Stimulated activated CD4-positive, alpha-beta T cell treated with anti-CD3 and anti-CD28 coated beads, Interleukin-1b, Interleukin-23, amount 100 ng/mL, for 4 hours (primary cell): ENCODE measurements around the gene DNASE1L2.
"Not testable (repeated sequence)": the region's sequence is repeated elsewhere in the genome, so short reads cannot be mapped to it uniquely, and the experiment has no call there.

ENCODE experiments used
- DNase-seq, 2 donors: peaks; one replicate each; pipeline ENCODE4 v3.0.0-alpha.2; 2020; ENCODE audit warnings: low read depth in 2 of 2

Gene DNASE1L2

GRCh38 chr16:2203119-2203688 lies 33.0 kb upstream of the DNASE1L2 start:
- not testable (repeated sequence) for DNase-seq

GRCh38 chr16:2204416-2205103 lies 31.7 kb upstream of the DNASE1L2 start:
- DNase-seq: no peak

DNA sequence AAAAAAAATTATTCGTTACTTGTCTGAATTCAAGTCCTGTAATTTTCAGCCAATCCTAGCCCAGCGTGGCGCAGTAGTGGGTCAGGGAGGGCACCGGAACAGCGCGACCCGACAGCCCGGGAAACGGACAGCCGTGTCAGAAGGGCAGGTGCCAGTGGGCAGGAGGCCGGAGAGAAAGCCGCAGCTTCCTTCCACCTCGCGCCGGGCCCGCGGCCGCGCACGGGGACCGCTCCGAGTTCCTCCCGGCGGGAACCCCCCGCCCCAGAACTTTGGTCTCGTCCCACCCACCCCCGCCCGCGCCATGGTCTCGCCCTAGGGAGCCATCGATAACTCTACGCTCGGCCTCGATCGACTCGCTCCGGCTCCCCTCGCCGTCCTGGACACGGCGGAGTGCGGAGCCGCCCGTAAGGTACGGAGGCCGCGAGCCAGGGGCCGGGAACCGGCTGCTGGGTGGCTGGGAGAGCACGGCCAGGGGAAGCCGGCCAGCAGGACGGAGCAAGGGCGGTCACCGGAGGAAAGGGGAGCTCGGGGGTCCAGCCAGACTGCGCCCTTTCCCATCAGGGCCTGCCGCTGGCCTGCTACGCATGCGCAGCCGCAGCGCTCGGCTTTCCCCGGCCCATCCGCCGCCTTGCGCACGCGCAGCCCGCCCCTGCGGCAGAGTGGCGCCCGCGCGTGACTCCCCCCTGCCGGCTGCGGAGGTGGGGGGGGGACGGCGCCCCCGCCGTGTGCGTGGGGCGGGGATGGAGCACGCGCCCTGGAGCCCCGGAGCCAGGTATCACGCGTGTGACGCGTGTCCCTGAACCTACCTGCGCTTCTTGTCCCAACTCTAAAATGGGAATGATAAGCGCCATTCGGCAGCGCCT lies 30.9 kb upstream of the DNASE1L2 start, which contains the start of gene MLST8:
Gene MLST8, plus strand, starts transcription at position 351 of the 863 bp plus-strand sequence. CDS start 632 bp downstream, outside the sequence.
- DNase-seq: peak; percentile 89 to 91

DNA sequence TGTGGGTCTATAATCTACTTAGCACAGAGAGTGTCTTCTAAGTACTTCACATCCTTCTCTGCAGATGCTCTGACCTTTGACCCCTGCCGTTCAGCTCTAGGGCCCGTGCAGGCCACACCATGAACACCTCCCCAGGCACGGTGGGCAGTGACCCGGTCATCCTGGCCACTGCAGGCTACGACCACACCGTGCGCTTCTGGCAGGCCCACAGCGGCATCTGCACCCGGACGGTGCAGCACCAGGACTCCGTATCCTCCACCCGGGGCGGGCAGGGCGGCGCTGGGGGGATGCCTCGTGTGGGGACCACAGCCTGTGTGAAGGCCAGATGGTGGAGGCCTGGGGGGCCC lies 30.3 kb upstream of the DNASE1L2 start:
- DNase-seq: no peak

- no peak for DNase-seq
Measured at GRCh38 chr16:2206420-2206779, 29.8 kb upstream of the DNASE1L2 start.

GRCh38 chr16:2206780-2207433 lies 29.3 kb upstream of the DNASE1L2 start:
- no peak for DNase-seq

- DNase-seq: no peak
Measured at GRCh38 chr16:2207872-2208271, 28.4 kb upstream of the DNASE1L2 start.

DNA sequence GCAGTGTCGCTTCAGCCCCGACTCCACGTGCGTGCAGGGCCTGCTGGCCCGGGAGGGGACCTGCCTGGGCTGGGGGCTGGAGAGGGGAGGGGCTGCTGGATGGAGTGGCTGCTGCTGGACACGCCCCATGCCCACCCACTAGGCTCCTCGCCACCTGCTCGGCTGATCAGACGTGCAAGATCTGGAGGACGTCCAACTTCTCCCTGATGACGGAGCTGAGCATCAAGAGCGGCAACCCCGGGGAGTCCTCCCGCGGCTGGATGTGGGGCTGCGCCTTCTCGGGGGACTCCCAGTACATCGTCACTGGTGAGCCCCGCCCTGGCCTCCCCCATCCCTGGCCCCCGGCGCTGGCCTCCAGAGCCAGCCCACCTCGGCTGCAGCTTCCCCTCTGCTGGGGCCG lies 27.9 kb upstream of the DNASE1L2 start:
- no peak for DNase-seq

- no peak for DNase-seq
Measured at GRCh38 chr16:2208772-2209171, 27.5 kb upstream of the DNASE1L2 start.

GRCh38 chr16:2209258-2210008 lies 26.8 kb upstream of the DNASE1L2 start:
- DNase-seq: no peak

- no peak for DNase-seq
Measured at GRCh38 chr16:2210009-2210332, 26.3 kb upstream of the DNASE1L2 start.

DNA sequence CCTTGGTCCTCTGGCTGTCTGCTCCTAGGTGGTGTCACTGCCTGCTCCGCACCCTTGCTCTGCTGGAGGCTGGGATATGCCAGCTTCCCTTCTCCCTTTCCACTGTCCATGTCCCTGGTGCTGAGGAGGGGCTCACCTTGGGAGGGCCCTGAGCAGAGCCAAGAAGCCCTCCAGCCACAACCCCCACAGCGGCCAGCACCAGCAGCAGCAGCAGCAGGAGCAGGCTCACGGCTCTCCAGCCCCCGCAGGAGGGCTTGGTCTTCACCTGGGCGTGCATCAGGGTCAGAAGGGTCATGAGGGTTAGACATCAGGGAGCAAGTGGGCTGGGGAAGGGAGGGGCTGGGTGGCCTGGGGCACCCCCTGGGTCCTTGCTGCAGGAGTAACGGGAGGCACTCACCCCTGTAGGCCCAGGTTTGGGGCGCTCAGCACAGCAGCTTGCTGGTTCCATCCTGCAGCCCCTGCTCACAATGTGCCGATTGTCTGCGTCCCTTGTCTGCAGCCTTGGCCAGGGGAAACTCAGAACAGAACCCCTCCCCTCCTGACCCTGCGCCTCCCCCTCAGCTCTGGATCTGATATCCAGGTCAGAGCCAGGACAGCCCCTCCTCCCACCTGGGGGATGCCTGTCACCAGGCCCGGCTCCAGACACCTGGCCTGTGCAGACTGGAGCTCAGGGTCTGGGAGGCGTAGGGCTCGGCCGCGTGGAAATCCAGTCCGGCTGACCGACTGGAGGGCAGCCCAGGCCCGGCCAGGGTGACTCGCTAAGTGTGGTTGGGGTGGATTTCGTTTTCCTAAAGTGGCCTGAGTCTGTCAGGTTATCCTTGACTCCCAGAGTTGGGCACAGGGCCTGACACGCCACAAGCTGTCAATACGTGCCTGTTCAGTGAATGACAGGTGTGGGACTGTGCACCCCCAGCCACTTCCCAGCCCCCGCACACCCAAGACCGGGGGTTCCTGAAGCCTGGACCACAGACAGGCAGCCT lies 25.6 kb upstream of the DNASE1L2 start, which contains the start of gene BRICD5:
Gene BRICD5, minus strand, starts transcription at position 478 of the 980 bp plus-strand sequence. Its CDS starts 30 bp downstream, at position 448.
- no peak for DNase-seq

DNA sequence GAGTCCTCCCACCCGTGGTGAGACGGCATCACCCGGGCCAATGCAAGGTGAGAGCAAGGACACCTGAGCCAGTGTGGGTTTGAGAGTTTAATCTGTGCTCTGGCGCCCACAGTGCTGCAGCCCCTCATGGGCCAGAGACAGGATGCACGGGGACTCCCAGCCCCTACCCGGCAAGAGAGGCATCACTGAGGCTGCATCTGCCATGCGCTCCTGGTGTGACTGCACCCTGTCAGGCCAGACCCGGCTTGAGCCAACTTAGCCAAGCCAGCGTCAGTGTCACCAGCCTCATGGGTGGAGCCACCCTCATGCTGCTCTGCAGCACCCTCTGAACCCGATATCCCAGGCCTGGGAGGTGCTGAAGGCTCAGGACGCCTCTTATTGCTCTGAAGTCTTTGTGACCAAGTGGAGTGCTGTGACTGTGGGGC lies 24.3 kb upstream of the DNASE1L2 start:
- no peak for DNase-seq

DNA sequence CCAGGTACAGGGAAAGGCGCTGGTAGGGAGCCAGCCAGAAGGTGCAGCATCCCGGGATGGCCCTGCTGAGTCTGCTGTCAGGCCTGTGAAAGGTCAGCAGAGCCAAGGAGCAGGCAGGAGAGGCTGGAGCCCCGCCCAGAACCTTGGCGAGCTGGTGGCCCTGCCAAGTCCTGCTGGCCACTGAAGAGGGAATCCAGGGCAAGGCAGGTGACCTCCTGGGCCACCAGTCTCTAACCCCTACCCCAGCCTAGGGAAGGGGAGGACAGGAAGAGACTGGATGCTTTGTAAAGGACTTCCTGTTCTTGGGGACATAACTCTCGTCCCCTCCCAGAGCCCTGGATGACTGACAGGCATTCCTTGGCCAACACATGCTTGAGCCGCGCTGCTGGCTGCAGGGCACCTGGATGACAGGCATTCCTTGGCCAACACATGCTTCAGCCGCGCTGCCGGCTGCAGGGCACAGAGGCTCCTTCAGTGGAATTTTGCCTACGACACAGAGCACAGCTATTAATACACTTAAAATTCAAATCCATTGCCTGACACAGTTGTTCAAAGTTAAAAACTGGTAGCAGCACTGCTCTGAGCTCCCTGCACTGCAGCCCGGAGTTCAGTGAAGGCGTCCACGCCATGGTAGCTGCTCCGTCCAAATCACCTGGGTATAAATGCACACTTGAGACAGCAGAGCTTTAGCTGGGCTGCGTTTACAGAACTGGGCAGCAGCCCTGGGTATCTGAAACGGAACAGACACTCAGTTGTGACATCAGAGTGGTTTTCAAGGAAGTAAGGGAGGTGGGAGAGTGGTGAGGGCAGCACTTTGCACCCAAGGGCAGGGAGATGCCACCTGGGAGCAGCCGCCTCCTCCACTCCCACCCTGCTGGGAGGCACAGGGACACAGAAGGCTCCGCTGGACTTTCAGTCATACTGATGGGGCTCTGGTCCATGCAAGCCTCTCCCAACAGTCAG lies 23.6 kb upstream of the DNASE1L2 start:
- no peak for DNase-seq

DNA sequence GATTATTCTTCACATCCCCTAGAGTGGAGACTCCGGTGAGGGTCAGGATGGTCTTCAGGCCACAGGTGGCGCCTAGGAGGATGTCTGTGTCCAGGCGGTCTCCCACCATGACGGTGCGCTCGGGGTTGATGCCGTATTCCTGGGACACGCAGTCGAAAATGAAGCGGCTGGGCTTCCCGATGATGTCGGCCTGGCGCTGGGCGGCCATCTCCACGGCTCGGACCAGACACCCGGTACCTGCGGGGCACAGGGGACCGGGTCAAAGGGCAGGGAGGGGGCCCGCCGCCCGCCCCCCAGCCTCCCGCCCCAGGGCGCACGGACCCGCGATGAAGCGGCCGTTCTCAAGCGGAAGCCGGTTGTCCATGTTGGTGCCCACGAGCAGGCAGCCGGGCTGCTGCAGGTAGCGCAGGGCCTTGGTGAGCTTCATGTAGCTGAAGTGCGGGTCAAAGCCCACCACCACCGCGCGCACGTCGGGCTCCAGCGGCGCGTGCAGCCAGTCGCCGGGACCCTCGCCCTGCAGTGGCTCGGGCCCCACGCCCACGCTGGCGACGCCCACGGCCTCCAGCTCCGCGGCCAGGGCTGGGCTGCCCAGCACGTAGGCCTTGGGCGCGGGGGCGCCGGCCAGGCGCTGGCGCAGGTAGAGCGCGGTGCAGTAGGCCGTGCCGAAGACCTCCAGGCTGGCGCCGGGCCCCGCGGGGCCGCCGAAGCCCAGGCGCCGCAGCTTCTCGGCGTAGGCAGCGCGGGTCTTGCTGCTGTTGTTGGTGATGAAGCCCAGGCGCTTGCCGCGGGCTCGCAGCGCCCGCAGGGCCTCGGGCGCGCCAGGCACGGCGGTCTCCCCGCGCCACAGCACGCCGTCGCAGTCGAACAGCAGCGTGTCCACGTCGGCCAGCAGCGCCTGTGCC lies 22.2 kb upstream of the DNASE1L2 start:
- DNase-seq: no peak

DNA sequence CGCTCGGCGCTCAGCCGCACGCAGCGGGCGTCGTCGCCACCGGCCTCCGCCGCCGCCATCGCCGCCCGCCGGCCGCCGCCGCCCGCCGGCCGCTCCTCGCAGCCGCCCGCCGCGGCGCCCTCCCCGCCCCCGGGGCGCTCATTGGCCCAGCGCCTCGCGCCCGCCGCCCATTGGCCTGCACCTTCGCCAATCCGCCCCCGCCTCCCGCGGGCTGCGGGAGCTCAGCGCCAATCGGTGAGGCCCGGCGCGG lies 21.6 kb upstream of the DNASE1L2 start, which contains the start of gene PGP:
Gene PGP, minus strand, starts transcription at position 122 of the 250 bp plus-strand sequence. Its CDS starts 63 bp downstream, at position 59.
- no peak for DNase-seq

DNA sequence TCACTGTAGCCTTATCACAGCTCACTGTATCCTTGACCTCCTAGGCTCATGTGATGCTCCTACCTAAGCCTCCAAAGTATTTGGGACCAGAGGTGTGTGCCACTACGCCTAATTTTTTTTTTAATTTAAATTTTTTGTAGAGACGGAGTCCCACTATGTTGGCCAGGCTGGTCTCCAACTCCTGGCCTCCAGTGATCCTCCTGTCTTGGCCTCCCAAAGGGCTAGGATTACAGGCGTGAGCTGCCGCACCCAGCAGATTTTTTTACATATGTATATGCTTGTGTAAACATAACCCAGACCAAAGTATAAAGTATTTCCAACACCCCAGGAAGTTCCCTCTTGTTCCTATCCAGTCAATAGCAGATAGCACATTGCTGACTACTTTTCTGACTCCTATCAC lies 19.9 kb upstream of the DNASE1L2 start:
- no peak for DNase-seq

- DNase-seq: peak; percentile 98 to 99
Measured at GRCh38 chr16:2223221-2223941, 12.9 kb upstream of the DNASE1L2 start, which contains the start of gene E4F1. Gene E4F1 (plus strand): TSS chr16:2223591. CDS start chr16:2223614, 23 bp downstream.
